GM12864 (cell line): ENCODE results near the gene CEP20.

Source experiments
- DNase-seq: peaks from one replicate; pipeline ENCODE4 v3.0.0-alpha.2; 2011; ENCODE audit warnings: low read depth
- H3K4me3 ChIP-seq: 2 replicates; pipeline ENCODE4 v1.5.1; 2011; ENCODE audit warnings: mild to moderate bottlenecking, low read depth, low read length, control low read depth
- TF ChIP-seq, protein P1 (sequence below): IDR thresholded peaks from 2 replicates; pipeline ENCODE4 v1.5.1; 2011; ENCODE audit warnings: low read depth, mild to moderate bottlenecking, moderate library complexity, low read length, control low read depth, inconsistent platforms; ENCODE audit errors: missing control alignments

The CEP20 gene

DNA sequence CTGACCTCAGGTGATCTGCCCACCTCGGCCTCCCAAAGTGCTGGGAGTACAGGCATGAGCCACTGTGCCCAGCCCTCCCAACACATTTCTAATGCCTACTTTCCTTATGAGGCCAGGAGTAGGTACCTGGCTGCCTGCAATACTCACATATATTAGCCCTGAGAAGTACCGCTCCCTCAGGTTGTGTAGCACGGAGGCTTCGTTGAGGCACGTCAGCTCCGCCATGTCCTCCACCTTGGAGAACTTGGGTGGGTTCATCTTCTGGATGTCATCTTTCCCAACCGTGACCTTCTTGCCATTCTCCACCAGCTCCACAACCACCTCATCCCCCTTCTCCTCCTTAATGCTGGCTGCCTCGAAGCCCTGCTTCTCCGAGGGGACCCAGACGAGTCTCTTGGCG, 50.6 kb downstream of the CEP20 start:
- DNase-seq = no peak
- H3K4me3 ChIP-seq = no peak overlapping the region
- TF ChIP-seq, protein P1, sequence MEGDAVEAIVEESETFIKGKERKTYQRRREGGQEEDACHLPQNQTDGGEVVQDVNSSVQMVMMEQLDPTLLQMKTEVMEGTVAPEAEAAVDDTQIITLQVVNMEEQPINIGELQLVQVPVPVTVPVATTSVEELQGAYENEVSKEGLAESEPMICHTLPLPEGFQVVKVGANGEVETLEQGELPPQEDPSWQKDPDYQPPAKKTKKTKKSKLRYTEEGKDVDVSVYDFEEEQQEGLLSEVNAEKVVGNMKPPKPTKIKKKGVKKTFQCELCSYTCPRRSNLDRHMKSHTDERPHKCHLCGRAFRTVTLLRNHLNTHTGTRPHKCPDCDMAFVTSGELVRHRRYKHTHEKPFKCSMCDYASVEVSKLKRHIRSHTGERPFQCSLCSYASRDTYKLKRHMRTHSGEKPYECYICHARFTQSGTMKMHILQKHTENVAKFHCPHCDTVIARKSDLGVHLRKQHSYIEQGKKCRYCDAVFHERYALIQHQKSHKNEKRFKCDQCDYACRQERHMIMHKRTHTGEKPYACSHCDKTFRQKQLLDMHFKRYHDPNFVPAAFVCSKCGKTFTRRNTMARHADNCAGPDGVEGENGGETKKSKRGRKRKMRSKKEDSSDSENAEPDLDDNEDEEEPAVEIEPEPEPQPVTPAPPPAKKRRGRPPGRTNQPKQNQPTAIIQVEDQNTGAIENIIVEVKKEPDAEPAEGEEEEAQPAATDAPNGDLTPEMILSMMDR = no peak

DNA sequence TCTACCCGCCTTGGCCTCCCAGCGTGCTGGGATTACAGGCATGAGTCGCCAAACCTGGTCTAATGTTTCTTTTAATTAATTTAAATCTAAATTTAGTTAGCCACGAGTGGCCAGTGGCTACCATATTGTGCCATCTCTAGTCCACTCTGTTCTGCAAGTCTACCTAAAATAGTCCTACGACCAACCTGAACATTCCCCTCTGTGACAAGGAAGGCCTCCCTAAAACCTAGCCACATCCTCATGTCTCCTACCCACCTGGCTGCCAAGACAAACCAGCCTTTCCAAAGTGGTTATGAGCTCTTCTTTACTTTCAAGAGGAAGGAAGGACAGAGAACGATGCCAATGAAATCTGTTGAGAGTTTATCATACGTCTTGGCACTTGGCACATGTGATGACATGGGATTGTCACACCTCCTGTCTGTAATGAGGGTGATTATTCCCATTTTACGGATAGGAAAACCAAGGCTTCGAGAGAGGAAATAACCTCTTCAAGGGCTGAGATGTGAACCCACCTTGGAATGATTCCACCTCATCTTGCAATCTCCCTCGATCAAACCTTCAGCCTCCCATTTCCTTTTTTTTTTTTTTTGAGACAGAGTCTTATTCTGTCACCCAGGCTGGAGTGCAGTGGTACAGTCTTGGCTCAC, 51.3 kb downstream of the CEP20 start:
- TF ChIP-seq, protein P1 = no peak
- DNase-seq = no peak
- H3K4me3 ChIP-seq = no peak overlapping the region

DNA sequence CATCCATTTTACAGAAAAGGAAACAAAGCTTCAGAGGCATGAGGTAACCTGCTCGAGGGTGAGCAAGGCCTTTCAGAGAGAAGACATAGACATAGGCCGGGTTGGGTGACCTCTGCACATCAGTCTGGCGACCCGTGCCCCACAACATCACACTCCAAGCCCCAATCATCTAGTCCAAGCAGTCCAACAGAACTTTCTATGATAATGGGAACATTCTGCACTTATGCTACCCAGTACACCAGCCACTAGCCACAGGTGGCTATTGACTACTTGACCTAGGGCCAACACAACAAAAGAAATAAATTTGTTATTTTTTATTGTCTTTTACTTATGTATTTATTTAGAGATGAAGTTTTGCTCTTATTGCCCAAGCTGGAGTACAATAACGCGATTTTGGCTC, 52.3 kb downstream of the CEP20 start:
- H3K4me3 ChIP-seq = no peak overlapping the region
- DNase-seq = no peak
- TF ChIP-seq, protein P1 = no peak

DNA sequence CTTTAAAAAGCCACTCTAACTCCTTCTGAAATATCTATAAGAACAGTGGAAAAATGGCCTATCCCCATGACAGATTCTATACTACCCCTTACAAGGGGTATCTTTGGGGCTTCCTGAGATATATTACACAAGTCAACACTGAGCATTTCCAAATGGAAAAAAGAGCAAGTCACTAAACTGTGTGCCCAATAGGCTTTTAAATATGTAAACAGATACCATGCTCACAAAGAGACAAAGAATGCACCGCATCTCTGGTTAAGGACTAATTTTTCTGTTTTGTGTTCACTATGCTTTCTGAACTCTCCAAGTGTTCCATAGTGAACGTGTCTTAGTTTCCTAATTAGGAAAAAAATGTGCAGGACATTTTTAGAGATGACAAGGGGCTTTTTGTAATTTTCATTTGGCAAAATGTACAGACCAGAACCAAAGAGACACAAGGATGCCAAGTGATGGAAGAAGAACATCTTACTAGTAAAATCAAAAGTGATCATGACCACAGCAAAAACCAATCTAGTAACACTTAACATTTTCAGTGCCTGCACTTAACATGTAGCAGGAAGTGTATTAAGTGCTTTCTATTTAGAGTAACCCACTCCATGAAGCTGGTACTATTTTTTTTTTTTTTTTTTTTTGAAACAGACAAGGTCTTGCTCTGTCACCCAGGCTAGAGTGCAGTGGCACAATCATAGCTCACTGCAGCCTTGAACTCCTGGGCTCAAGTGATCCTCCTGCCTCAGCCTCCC, 53.1 kb downstream of the CEP20 start:
- DNase-seq = no peak
- H3K4me3 ChIP-seq = no peak overlapping the region
- TF ChIP-seq, protein P1 = no peak

DNA sequence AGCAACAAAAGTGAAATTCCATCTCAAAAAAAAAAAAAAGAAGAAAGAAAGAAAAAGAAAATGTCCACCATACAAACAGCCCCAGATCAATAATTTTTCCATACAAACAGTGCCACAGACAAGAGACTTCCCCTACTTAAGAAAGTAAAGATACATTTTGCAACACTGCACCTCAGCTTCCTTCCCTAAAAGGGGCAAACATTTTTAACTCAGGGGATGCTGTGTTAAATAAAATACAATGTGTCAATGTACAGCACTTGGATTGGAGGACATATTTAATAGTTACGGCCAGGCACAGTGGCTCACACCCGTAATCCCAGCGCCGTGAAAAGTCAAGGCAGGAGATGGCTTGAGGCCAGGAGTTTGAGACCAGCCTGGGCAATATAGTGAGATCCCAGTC, 53.9 kb downstream of the CEP20 start:
- H3K4me3 ChIP-seq = no peak overlapping the region
- TF ChIP-seq, protein P1 = no peak
- no peak for DNase-seq

DNA sequence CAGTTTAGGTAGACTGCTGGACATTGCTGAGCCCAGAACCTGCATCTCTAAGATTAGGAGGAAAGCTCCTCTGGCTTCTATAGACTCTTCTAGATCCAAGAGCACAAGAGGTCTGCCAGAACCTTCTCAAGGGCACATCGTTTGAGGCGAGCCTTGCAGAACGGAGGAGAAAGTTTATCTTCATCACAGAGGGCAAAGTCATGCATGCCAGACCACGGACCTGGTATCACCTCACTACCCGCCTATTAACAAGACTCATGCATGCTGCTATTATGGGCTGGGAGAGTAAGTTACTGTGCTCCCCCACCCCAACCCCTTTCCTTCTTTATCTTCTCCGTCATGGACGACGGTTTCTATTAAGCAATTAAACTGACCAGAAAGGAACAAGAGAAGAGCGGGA, 54.9 kb downstream of the CEP20 start:
- TF ChIP-seq, protein P1 = no peak
- DNase-seq = no peak
- H3K4me3 ChIP-seq = no peak overlapping the region

DNA sequence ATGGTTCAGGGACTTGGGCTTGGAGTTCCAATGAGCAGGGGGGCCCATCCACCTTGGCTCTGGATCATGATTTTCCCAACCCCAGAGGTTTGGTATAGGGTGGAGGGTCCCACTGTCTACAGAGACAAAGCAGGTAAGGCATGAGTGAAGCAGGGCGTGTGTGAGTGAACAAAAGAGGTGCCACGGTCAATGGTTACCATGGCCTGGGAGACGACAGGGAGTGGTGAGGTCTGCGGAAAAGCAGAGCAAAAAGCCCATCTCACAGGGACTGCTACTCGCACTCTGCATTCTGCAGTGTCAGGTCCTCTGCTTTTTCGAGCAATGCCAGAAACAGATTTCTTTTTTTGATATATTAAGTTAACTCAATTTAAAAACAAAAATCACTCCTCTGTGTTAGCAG, 56.2 kb downstream of the CEP20 start:
- H3K4me3 ChIP-seq = no peak overlapping the region
- TF ChIP-seq, protein P1 = no peak
- DNase-seq = no peak
